Astrocyte (in vitro differentiated cells and primary cell): ENCODE data around the gene RPS6KL1. TPM values are rescaled to one million over a fixed set of nuclear protein-coding genes. Genes with fewer than 3 reads are reported as not detected.

ENCODE experiments used
- DNase-seq: peaks from one replicate; pipeline ENCODE4 v3.0.0-alpha.2; 2010; ENCODE audit warnings: low read depth
- FAIRE-seq: peaks from 2 replicates; lab custom pipeline; 2011; peaks lifted over from hg19 to GRCh38; lab: Jason Lieb, UNC
- H2AFZ ChIP-seq: 2 replicates; pipeline ENCODE4 v1.6.0; 2012; ENCODE audit warnings: low read depth, low read length, inconsistent platforms
- H3K27ac ChIP-seq: 2 replicates; pipeline ENCODE4 v1.5.1; 2011; ENCODE audit warnings: low read depth, low read length, inconsistent platforms
- H3K27me3 ChIP-seq: 2 replicates; pipeline ENCODE4 v1.6.0; 2011; ENCODE audit warnings: low read length, inconsistent platforms; ENCODE audit not compliant: insufficient read depth
- H3K36me3 ChIP-seq: 2 replicates; pipeline ENCODE4 v1.5.1; 2011; ENCODE audit warnings: low read length, inconsistent platforms; ENCODE audit not compliant: insufficient read depth
- H3K4me1 ChIP-seq: 2 replicates; pipeline ENCODE4 v1.5.1; 2011; ENCODE audit warnings: low read length, inconsistent platforms; ENCODE audit not compliant: insufficient read depth
- H3K4me2 ChIP-seq: 2 replicates; pipeline ENCODE4 v1.6.0; 2012; ENCODE audit warnings: low read length, inconsistent platforms
- H3K4me3 ChIP-seq: 2 replicates; pipeline ENCODE4 v1.5.1; 2011; ENCODE audit warnings: low read depth, mild to moderate bottlenecking, low read length, inconsistent platforms; ENCODE audit not compliant: insufficient read depth
- H3K79me2 ChIP-seq: 2 replicates; pipeline ENCODE4 v1.6.0; 2012; ENCODE audit warnings: mild to moderate bottlenecking, low read length, inconsistent platforms; ENCODE audit not compliant: insufficient read depth
- H3K9ac ChIP-seq: 2 replicates; pipeline ENCODE4 v1.6.0; 2012; ENCODE audit warnings: mild to moderate bottlenecking, low read length, inconsistent platforms
- H3K9me3 ChIP-seq: 2 replicates; pipeline ENCODE4 v1.5.1; 2012; ENCODE audit warnings: low read depth, mild to moderate bottlenecking, low read length, inconsistent platforms; ENCODE audit not compliant: insufficient read depth
- H4K20me1 ChIP-seq: 2 replicates; pipeline ENCODE4 v1.6.0; 2012; ENCODE audit warnings: low read length, inconsistent platforms; ENCODE audit not compliant: insufficient read depth
- H3K27ac Mint-ChIP-seq: one replicate; pipeline ENCODE4 v1.8.0; 2021; ENCODE audit warnings: mild to moderate bottlenecking, mixed read lengths; ENCODE audit not compliant: unreplicated experiment
- H3K27me3 Mint-ChIP-seq: one replicate; pipeline ENCODE4 v1.8.0; 2021; ENCODE audit warnings: low read depth, mixed read lengths; ENCODE audit not compliant: unreplicated experiment
- H3K36me3 Mint-ChIP-seq: one replicate; pipeline ENCODE4 v1.8.0; 2021; ENCODE audit warnings: low read depth, mixed read lengths; ENCODE audit not compliant: unreplicated experiment
- H3K4me1 Mint-ChIP-seq: one replicate; pipeline ENCODE4 v1.8.0; 2021; ENCODE audit warnings: low read depth, mixed read lengths; ENCODE audit not compliant: unreplicated experiment
- H3K4me3 Mint-ChIP-seq: one replicate; pipeline ENCODE4 v1.8.0; 2021; ENCODE audit warnings: mild to moderate bottlenecking, moderate library complexity, mixed read lengths; ENCODE audit not compliant: unreplicated experiment
- H3K9me3 Mint-ChIP-seq: one replicate; pipeline ENCODE4 v1.8.0; 2021; ENCODE audit warnings: mild to moderate bottlenecking, mixed read lengths; ENCODE audit not compliant: unreplicated experiment
- CTCF ChIP-seq: IDR thresholded peaks from 2 replicates; pipeline ENCODE4 v1.5.1; 2011; ENCODE audit warnings: low read depth, mild to moderate bottlenecking, inconsistent platforms, low read length, moderate library complexity; ENCODE audit not compliant: insufficient read depth
- EZH2 ChIP-seq: IDR thresholded peaks from 2 replicates; pipeline ENCODE4 v1.6.1; 2012; ENCODE audit warnings: mild to moderate bottlenecking, low read length, inconsistent platforms; ENCODE audit not compliant: insufficient read depth
- total RNA-seq: library from RNA; stranded (reverse); gene quantifications from 2 replicates; pipeline ENCODE4 v1.2.1, GENCODE V29; 2021

RPS6KL1 gene
- total RNA-seq, 1 donor from 2014 or later: 1.7 TPM

- peaks cover 35% of the 10 kb centered on the region for H3K36me3 Mint-ChIP-seq
- no peak overlapping the region for H3K9ac ChIP-seq
- H3K9me3 Mint-ChIP-seq: no peaks in the 10 kb centered on the region
- H3K4me1 ChIP-seq: no peaks in the 10 kb centered on the region
- no peak for TF ChIP-seq CTCF
- TF ChIP-seq EZH2: no peak
- DNase-seq (no peak), FAIRE-seq (no peak)
- no peak overlapping the region for H2AFZ ChIP-seq
- no peaks in the 10 kb centered on the region for H3K9me3 ChIP-seq
- H3K4me1 Mint-ChIP-seq: peaks cover 5% of the 10 kb centered on the region
- no peak overlapping the region for H3K27ac Mint-ChIP-seq
- no peaks in the 10 kb centered on the region for H3K27me3 Mint-ChIP-seq
- no peak overlapping the region for H3K4me3 Mint-ChIP-seq
- H3K4me2 ChIP-seq: no peak overlapping the region
- H3K27ac ChIP-seq: no peak overlapping the region
- H4K20me1 ChIP-seq: peaks cover 21% of the 10 kb centered on the region
- H3K27me3 ChIP-seq: no peaks in the 10 kb centered on the region
- peaks cover 58% of the 10 kb centered on the region for H3K36me3 ChIP-seq
- no peak overlapping the region for H3K4me3 ChIP-seq
- H3K79me2 ChIP-seq: no peaks in the 10 kb centered on the region
These were observed 19.9 kb downstream of the RPS6KL1 start for GRCh38 chr14:74902941-74903705.

GRCh38 chr14:74898694-74899093 lies 24.4 kb downstream of the RPS6KL1 start:
- H3K27me3 ChIP-seq: no peaks in the 10 kb centered on the region
- DNase-seq: no peak
- no peaks in the 10 kb centered on the region for H3K27me3 Mint-ChIP-seq

More at GRCh38 chr14:74898694-74899093, 24.4 kb downstream of the RPS6KL1 start:
- TF ChIP-seq EZH2 (no peak), CTCF (no peak)
- peaks cover 42% of the 10 kb centered on the region for H3K36me3 Mint-ChIP-seq
- no peak overlapping the region for H3K27ac Mint-ChIP-seq
- Histone ChIP-seq H3K36me3 (peaks cover 87% of the 10 kb centered on the region), H3K79me2 (no peaks in the 10 kb centered on the region), H3K27ac (no peak overlapping the region), H3K4me2 (no peak overlapping the region), H3K9me3 (no peaks in the 10 kb centered on the region), H3K4me1 (no peaks in the 10 kb centered on the region), H2AFZ (no peak overlapping the region), H3K9ac (no peak overlapping the region), H3K4me3 (no peak overlapping the region), H4K20me1 (peaks cover 28% of the 10 kb centered on the region)
- H3K9me3 Mint-ChIP-seq: no peaks in the 10 kb centered on the region
- FAIRE-seq: no peak
- H3K4me3 Mint-ChIP-seq: no peak overlapping the region
- peaks cover 3% of the 10 kb centered on the region for H3K4me1 Mint-ChIP-seq
